Muscle layer of duodenum (tissue), 2 donors: Measurements from ENCODE around the gene C1orf74.

ENCODE experiments used
- H3K27ac ChIP-seq: one replicate; pipeline ENCODE4 v1.7.0; 2013; ENCODE audit warnings: mild to moderate bottlenecking, low read length
- H3K27me3 ChIP-seq: one replicate; pipeline ENCODE4 v1.7.0; 2013; ENCODE audit warnings: low read depth, mild to moderate bottlenecking, control low read depth, low read length
- H3K36me3 ChIP-seq, 2 donors: one replicate each; pipeline ENCODE4 v1.7.0; 2013; ENCODE audit warnings: low read length in 2 of 2, control low read depth in 1 of 2, mild to moderate bottlenecking in 1 of 2; ENCODE audit not compliant: insufficient read depth in 2 of 2, control insufficient read depth in 1 of 2
- H3K4me1 ChIP-seq, 2 donors: one replicate each; pipeline ENCODE4 v1.7.0; 2013; ENCODE audit warnings: low read length in 2 of 2, mild to moderate bottlenecking in 2 of 2, control low read depth in 1 of 2, moderate library complexity in 1 of 2; ENCODE audit not compliant: insufficient read depth in 2 of 2, control insufficient read depth in 1 of 2
- H3K4me3 ChIP-seq, 2 donors: one replicate each; pipeline ENCODE4 v1.7.0; 2013; ENCODE audit warnings: low read length in 2 of 2, low read depth in 1 of 2, mild to moderate bottlenecking in 1 of 2
- H3K9me3 ChIP-seq, 2 donors: one replicate each; pipeline ENCODE4 v1.7.0; 2013; ENCODE audit warnings: low read length in 2 of 2, control low read depth in 1 of 2, mild to moderate bottlenecking in 1 of 2; ENCODE audit not compliant: control insufficient read depth in 1 of 2
- donor health status: healthy.

Gene C1orf74

DNA sequence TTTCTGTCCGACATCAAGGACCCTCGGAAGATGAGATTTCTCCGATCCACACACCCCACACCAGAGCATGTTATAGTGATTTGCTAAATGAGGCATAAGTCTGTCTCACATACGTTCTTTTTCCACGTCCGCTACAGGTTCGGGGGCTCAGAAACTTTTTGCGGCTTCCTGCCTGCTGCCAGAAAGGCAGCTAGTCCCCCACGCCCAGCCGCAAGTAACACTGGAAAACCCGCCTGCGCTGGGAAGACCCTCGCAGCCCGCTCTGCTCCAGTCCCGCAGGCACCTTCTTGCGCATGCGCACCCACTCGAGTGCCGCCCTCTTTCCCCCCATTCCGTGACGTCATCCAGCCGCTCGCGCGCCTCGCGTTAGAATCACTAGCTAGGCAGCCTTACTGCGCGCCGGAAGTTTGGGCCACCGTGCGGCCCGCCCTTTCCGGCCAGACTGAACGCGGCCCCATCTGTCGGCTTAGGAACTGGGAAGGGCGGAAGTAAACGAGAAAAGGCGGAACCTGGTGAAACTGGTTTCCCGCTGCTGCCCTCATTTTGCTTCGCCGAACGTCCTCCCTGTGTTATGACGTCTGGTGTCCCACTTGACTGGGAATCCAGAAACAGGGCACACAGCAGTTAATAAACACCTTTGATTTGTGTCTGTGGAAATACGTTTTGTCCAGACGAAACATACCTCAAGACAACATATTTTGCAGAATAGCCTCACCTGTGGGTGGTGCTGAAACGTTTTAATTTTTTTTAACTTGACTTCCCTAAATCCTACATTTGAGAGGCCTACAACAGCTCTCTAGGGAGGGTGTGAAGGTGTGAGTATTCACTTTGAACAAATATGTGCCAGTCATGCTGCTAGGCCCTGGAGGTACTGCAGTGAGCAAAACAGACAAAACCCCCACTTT, at the start of gene C1orf74:
Gene C1orf74, minus strand, starts transcription at position 295 of the 905 bp plus-strand sequence. CDS start 925 bp downstream, outside the sequence.
- Histone ChIP-seq H3K4me3 (peak within 1 kb of the TSS; percentile 72 to 85), H3K27ac (peak within 1 kb of the TSS; percentile 94), H3K9me3 (no peaks in the 10 kb centered on the region), H3K36me3 (peaks cover 3 to 10% of the 10 kb centered on the region in 2 donors), H3K4me1 (peaks cover 9 to 38% of the 10 kb centered on the region in 2 donors), H3K27me3 (no peaks in the 10 kb centered on the region)

DNA sequence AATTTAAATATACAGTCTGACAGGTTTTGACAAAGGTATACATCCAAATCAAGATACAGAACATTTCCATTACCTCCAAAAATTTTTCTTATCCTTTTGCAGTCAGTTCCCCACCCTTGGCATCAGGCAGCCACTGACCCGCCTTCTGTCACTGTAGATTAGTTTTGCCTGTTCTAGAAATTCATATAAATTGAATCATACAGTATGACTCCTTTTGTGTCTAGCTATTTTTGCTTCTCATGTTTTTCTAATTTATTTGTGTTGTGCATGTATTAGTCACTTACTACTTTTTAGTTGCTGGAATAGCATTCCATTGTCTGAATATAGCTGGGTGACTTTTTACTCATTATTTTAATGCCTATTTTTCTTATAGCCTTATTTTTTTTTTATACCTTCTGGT, 47.3 kb upstream of the C1orf74 start:
- Histone ChIP-seq H3K27me3 (no peaks in the 10 kb centered on the region), H3K27ac (no peak overlapping the region), H3K36me3 (peaks cover 42 to 60% of the 10 kb centered on the region in 2 donors), H3K4me1 (peaks cover 0 to 16% of the 10 kb centered on the region in 2 donors), H3K9me3 (no peaks in the 10 kb centered on the region), H3K4me3 (no peak overlapping the region)

DNA sequence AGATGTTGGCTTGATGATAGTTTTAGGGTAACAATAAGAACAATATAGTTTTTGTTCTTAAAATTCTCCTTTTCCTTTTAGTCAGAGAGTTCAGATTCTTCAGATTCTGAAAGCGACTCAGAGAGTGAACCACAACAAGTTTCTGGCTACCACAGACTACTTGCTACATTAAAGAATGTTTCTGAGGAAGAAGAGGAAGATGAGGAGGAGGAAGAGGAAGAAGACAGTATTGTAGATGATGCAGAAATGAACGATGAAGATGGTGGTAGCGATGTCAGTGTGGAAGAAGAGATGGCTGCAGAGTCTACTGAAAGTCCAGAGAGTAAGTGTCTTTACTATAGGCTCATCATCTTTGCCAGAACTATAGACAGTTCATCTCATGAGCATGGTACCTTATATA, 46.4 kb upstream of the C1orf74 start:
- H3K4me3 ChIP-seq = no peak overlapping the region
- H3K9me3 ChIP-seq = no peaks in the 10 kb centered on the region
- H3K27ac ChIP-seq = no peak overlapping the region
- peaks cover 0 to 16% of the 10 kb centered on the region in 2 donors for H3K4me1 ChIP-seq
- H3K36me3 ChIP-seq = peaks cover 36 to 51% of the 10 kb centered on the region in 2 donors
- H3K27me3 ChIP-seq = no peaks in the 10 kb centered on the region

DNA sequence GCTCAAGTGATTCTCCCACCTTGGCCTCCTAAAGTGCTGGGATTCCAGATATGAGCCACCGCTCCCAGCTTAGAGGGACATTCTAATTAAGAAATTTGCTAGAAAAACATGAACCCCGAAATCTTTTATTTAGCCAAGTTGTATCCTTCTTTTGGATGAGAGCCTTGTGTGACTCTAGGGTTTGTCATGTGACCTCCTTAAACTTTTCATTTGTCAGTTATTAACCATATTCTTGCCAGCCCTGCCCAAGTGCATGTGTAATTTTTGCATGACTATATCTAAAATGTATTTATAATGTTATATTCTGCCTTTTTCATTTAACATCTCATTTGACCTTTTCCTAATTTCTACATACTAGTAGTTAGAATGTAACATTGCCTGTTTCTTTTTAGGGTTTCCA, 45.4 kb upstream of the C1orf74 start:
- Histone ChIP-seq H3K9me3 (no peaks in the 10 kb centered on the region), H3K27ac (no peak overlapping the region), H3K36me3 (peaks cover 27 to 41% of the 10 kb centered on the region in 2 donors)

DNA sequence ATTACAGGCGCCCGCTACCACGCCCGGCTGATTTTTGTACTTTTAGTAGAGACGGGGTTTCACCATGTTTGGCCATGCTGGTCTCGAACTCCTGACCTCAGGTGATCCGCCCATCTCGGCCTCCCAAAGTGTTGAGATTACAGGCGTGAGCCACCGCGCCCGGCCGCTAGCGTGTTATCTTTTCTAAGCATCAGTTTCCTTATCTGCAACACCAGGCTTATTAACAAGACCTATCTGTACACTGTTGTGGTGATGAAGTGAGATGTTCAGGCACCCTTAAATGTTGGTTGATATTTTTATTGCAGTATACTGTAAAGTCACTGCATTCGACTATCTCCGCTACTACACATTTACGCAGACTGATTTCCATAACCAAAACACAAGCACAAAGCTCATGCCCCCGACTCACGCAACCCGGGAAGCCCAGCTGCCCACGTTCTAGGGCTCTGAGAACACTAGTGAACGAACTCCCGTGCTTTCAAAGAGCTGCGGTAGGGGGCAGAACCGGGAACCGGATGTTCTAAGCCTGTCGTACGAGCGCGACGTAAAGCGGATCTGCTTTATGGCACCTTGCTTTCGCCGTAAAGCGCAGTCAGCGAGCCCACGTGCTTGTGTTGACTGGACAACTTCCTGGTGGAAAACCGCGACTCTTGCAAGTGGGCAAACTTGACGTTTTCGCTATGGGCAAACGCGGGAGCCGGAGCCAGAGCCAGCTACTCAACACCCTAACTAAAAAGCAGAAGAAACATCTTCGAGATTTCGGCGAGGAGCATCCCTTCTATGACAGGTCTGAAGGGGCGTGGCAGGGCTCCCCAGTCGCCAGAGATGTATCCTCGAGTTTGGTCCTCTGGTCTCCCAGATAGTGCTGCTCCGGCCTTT, 43.3 kb upstream of the C1orf74 start, which contains the start of gene UTP25:
Gene UTP25, plus strand, starts transcription at position 589 of the 879 bp plus-strand sequence. Its CDS starts 92 bp downstream, at position 681.
- peaks cover 0 to 16% of the 10 kb centered on the region in 2 donors for H3K4me1 ChIP-seq
- H3K36me3 ChIP-seq = peaks cover 18 to 20% of the 10 kb centered on the region in 2 donors
- H3K27ac ChIP-seq = peak within 1 kb of the TSS; percentile 67
- no peaks in the 10 kb centered on the region for H3K27me3 ChIP-seq
- peak within 1 kb of the TSS; percentile 92 to 97 for H3K4me3 ChIP-seq
- H3K9me3 ChIP-seq = no peaks in the 10 kb centered on the region

More for the DNA sequence above, 45.4 kb upstream of the C1orf74 start:
- Histone ChIP-seq H3K4me3 (no peak overlapping the region), H3K27me3 (no peaks in the 10 kb centered on the region), H3K4me1 (peaks cover 0 to 16% of the 10 kb centered on the region in 2 donors)

DNA sequence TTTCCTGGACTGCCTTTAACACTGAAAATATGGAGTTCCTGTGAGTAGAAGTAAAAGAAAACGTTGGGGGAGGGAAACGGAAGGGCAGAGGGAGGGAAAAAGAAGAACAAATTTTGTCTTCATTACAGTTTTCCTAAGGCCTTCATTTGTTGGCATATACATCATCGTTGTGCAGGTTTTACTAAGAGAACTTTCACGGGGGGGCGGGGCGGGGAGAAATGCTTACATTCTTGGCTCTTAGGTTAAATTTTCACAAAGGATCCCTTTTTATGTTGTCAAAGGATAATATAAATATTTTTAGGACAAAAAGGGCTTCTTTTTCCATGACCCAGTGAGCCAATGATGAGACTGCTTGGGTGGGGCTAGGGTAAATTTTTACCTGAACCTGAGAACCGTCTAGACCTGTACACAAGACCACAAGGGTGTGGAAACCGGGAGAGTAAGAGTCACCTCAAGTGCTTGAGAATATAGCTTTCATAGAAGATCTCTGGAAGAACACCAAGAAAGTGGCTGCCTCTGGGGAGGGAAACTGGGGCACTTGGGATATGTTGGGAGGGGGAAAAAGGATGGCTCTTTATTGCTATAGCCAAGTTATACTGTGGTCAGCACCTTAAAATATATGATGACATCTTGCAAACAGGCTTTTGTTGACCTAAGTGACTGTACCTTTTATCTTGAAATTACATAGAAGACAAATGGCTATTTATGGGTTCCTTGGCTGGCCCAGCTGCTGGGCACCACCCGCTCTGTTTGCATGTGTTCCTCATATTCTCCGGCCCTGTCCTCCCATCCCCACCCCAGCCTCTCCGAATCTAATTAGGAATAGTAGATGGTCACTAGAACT, 41.5 kb upstream of the C1orf74 start:
- Histone ChIP-seq H3K36me3 (peaks cover 3 to 5% of the 10 kb centered on the region in 2 donors), H3K4me3 (no peak overlapping the region), H3K4me1 (peaks cover 0 to 16% of the 10 kb centered on the region in 2 donors), H3K9me3 (no peaks in the 10 kb centered on the region), H3K27ac (no peak overlapping the region), H3K27me3 (no peaks in the 10 kb centered on the region)

DNA sequence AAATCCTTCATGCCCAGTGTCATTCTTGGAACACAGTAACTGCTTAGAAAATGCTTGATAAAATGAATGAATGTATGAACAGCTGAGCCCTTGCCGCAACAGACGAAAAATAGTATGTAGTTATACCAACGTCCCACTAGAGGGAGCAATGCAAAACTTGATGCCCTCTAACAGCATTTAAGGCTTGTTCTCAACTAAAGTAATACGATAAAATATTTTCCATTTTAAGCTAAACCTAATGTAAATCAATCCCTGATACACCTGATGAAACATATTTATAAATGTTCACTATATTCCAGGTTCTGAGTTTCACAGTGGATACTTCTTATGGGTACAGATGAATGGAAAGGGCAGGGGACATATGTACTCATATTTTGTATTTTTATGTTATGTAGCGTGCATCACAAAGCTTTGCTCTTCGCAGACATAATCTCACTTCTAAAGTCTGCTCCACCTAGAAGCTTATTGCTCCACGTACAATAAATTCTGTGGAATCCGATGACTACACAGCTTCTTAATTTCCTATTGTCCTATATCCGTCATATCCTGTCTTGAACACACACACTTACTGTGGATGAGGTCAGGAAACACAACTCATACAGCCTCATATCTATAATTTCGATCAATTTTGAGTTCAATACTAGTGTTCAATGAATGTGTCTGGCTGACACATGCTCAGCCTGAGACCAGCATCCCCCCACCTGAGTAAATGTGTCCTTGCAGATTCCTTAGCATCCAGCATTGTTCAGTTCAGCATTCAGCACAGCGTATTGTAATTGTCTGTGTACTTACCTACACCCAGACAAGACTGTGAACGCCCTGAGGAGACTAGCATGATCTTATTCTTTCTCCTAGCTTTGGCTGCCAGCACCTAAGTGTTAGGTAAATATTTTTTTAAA, 39.0 kb upstream of the C1orf74 start:
- Histone ChIP-seq H3K36me3 (no peaks in the 10 kb centered on the region), H3K4me1 (peaks cover 0 to 3% of the 10 kb centered on the region in 2 donors), H3K27me3 (no peaks in the 10 kb centered on the region), H3K4me3 (no peak overlapping the region), H3K9me3 (no peaks in the 10 kb centered on the region), H3K27ac (no peak overlapping the region)

DNA sequence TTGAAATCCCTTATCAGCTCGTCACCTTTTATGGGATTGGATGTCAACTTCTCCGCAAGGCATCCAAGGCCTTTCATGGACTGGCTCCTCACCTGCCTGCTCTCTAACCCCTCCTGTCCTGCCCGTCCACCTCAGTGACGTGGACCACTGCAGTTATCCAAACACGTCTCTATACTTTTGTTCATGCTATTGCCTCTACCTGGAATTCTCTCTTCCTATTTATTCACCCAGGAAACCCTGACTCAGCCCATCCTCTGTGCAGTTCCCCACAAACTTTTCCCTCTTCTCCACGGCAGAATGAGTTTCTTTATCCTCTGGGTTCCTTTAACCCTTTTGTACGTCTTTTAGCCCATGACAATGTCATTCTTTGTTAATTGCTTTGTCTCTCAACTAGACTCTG, 38.3 kb upstream of the C1orf74 start:
- Histone ChIP-seq H3K4me3 (no peak overlapping the region), H3K4me1 (peaks cover 0 to 3% of the 10 kb centered on the region in 2 donors), H3K36me3 (no peaks in the 10 kb centered on the region), H3K27ac (no peak overlapping the region), H3K27me3 (no peaks in the 10 kb centered on the region), H3K9me3 (no peaks in the 10 kb centered on the region)

DNA sequence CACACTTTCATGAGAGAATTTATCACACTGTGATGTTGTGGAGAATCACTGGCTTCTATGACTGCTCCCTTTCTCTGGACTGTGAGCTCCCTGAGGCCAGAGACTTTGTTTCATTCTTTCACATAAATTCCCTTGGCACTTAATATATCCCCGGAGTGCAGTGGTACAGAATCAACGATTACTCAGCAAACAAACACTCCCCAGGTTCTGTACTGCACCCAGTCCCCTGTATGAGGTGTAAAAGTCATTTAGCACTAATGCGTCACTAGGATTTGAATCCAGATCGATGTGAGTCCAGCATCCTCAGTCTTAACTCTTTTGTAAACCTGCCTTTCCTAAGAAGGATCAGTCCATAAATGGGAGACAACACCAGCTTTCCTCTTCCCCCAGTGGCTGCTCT, 36.6 kb upstream of the C1orf74 start:
- Histone ChIP-seq H3K27me3 (no peaks in the 10 kb centered on the region), H3K4me1 (no peaks in the 10 kb centered on the region), H3K4me3 (no peak overlapping the region), H3K36me3 (no peaks in the 10 kb centered on the region), H3K9me3 (no peaks in the 10 kb centered on the region), H3K27ac (no peak overlapping the region)

DNA sequence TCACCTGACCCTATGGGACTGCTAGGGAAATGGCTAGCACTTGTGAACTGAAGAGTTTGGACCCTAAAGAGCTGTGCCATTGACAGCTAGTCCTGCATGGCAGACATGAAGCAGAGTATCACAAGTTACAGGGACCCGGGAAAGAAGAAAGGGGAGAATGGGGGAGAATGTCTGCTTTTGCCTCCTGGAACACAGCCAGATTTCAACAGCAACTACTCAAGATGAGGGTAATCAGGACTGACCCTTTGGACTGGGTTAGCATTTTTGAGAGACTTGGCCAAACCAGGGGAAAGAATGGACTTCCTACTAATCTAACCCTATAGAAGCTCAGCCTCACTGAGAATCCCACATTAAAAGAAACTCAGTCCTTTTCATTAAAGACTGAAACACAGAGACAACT, 34.7 kb upstream of the C1orf74 start:
- no peaks in the 10 kb centered on the region for H3K9me3 ChIP-seq
- no peak overlapping the region for H3K27ac ChIP-seq
- H3K4me3 ChIP-seq = no peak overlapping the region
- no peaks in the 10 kb centered on the region for H3K4me1 ChIP-seq
- no peaks in the 10 kb centered on the region for H3K36me3 ChIP-seq
- no peaks in the 10 kb centered on the region for H3K27me3 ChIP-seq
